HL-60 (cell line): Measurements from ENCODE around the gene GID8.

ENCODE experiments used
- DNase-seq, 2 experiments: peaks; one replicate each; pipeline ENCODE4 v3.0.0-alpha.2; 2010 to 2020; ENCODE audit warnings: low read depth in 1 of 2, low spot score in 1 of 2
- H3K27ac ChIP-seq: fragments of 250-450 bp; sonication (Bioruptor Pico); replicated peaks from 2 replicates; pipeline ENCODE4 v1.5.1; 2020; ENCODE audit warnings: mild to moderate bottlenecking, moderate library complexity
- H3K27me3 ChIP-seq: fragments of 250-450 bp; sonication (Bioruptor Pico); 2 replicates; pipeline ENCODE4 v1.5.1; 2021; ENCODE audit warnings: mild to moderate bottlenecking, moderate library complexity; ENCODE audit not compliant: insufficient read depth, poor library complexity, severe bottlenecking
- H3K4me3 ChIP-seq: replicated peaks from 2 replicates; pipeline ENCODE4 v1.5.1; 2011; ENCODE audit warnings: mild to moderate bottlenecking, control low read depth, low read length; ENCODE audit not compliant: insufficient read depth
- GABPA ChIP-seq: IDR thresholded peaks from 2 replicates; pipeline ENCODE4 v1.6.1; 2012; ENCODE audit warnings: low read depth
- POLR2AphosphoS5 ChIP-seq: IDR thresholded peaks from 2 replicates; pipeline ENCODE4 v1.6.1; 2012; ENCODE audit warnings: low read depth
- REST ChIP-seq: IDR thresholded peaks from 2 replicates; pipeline ENCODE4 v1.6.1; 2012; ENCODE audit warnings: low read depth; ENCODE audit not compliant: insufficient replicate concordance
- SPI1 ChIP-seq: IDR thresholded peaks from 2 replicates; pipeline ENCODE4 v1.6.1; 2012; ENCODE audit warnings: low read depth, mild to moderate bottlenecking, borderline replicate concordance
- TF ChIP-seq, protein P1 (sequence below): IDR thresholded peaks from one replicate; pipeline ENCODE4 v1.5.1; 2011; ENCODE audit warnings: low read length, control low read depth, inconsistent platforms; ENCODE audit not compliant: insufficient read depth

GID8 gene

GRCh38 chr20:62943396-62943795 lies 5.4 kb downstream of the GID8 start:
- Histone ChIP-seq H3K27me3 (no peaks in the 10 kb centered on the region), H3K27ac (no peak overlapping the region), H3K4me3 (no peak overlapping the region)
- TF ChIP-seq GABPA (no peak), POLR2AphosphoS5 (no peak), SPI1 (no peak), REST (no peak)
- TF ChIP-seq, protein P1, sequence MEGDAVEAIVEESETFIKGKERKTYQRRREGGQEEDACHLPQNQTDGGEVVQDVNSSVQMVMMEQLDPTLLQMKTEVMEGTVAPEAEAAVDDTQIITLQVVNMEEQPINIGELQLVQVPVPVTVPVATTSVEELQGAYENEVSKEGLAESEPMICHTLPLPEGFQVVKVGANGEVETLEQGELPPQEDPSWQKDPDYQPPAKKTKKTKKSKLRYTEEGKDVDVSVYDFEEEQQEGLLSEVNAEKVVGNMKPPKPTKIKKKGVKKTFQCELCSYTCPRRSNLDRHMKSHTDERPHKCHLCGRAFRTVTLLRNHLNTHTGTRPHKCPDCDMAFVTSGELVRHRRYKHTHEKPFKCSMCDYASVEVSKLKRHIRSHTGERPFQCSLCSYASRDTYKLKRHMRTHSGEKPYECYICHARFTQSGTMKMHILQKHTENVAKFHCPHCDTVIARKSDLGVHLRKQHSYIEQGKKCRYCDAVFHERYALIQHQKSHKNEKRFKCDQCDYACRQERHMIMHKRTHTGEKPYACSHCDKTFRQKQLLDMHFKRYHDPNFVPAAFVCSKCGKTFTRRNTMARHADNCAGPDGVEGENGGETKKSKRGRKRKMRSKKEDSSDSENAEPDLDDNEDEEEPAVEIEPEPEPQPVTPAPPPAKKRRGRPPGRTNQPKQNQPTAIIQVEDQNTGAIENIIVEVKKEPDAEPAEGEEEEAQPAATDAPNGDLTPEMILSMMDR: no peak
- DNase-seq: no peak

GRCh38 chr20:62944184-62944583 lies 6.2 kb downstream of the GID8 start:
- no peak for DNase-seq
- H3K27ac ChIP-seq: no peak overlapping the region
- H3K27me3 ChIP-seq: no peaks in the 10 kb centered on the region
- H3K4me3 ChIP-seq: no peak overlapping the region
- TF ChIP-seq SPI1: no peak
- no peak for TF ChIP-seq REST
- TF ChIP-seq, protein P1: no peak
- TF ChIP-seq GABPA: no peak
- no peak for TF ChIP-seq POLR2AphosphoS5

DNA sequence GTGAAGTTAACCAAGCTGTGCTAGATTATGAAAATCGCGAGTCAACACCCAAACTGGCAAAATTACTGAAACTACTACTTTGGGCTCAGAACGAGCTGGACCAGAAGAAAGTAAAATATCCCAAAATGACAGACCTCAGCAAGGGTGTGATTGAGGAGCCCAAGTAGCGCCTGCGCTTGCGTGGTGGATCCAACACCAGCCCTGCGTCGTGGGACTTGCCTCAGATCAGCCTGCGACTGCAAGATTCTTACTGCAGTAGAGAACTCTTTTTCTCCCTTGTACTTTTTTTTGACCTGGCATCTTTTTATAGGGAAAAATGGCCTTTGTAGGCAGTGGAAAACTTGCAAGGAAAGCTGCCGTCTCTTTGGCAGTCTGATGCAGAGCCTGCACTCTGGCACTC lies 6.8 kb downstream of the GID8 start:
- Histone ChIP-seq H3K27ac (no peak overlapping the region), H3K4me3 (no peak overlapping the region), H3K27me3 (no peaks in the 10 kb centered on the region)
- TF ChIP-seq REST (no peak), GABPA (no peak), POLR2AphosphoS5 (no peak), SPI1 (no peak)
- TF ChIP-seq, protein P1: no peak
- DNase-seq: no peak
